GM18505 (cell line): ENCODE data around the gene LRRC36.

Experiments
- ATAC-seq: cut with Tn5 transposase; IDR thresholded peaks from one replicate; pipeline ENCODE4 v1.9.1; 2021; ENCODE audit not compliant: unreplicated experiment
- POLR2A ChIP-seq: IDR thresholded peaks from 4 replicates; pipeline ENCODE4 v1.6.1; 2011; ENCODE audit warnings: borderline replicate concordance; ENCODE audit not compliant: insufficient read depth, insufficient read length; ENCODE audit errors: extremely low read depth

The LRRC36 gene

GRCh38 chr16:67384778-67385510 is 58.3 kb downstream of the LRRC36 start:
- TF ChIP-seq POLR2A: no peak
- no peak for ATAC-seq

- ATAC-seq: no peak
- no peak for TF ChIP-seq POLR2A
Measured at GRCh38 chr16:67386861-67387455, 60.3 kb downstream of the LRRC36 start.

DNA sequence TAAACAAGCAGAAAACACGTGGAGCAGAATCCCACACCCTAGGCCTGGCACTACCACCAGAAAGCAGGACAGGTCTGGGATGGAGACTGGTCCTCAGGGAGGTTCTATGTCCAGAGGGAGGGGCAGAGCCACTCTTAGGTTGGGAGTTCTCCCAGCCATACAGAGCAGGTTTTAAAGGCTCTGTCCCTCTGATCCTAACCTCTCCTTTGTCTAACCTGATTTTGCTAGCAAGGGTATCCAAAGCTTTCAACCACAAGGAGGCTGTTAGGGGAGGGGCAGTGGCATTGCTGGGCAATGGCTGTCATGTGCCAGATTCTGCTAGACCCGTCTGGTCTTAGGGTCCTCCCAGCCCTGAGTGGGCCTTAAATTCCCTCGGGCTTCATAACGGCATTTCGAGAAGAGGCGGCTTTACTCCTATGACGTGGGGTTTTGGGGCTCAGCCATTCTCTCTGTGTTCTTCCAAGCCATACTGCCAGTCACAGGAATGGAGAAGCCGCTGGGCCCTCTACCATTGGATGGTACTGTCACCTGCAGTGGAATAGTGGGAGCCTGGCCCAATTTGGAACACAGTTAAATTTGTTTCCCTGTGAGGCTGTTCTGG is 61.0 kb downstream of the LRRC36 start:
- ATAC-seq: no peak
- no peak for TF ChIP-seq POLR2A

DNA sequence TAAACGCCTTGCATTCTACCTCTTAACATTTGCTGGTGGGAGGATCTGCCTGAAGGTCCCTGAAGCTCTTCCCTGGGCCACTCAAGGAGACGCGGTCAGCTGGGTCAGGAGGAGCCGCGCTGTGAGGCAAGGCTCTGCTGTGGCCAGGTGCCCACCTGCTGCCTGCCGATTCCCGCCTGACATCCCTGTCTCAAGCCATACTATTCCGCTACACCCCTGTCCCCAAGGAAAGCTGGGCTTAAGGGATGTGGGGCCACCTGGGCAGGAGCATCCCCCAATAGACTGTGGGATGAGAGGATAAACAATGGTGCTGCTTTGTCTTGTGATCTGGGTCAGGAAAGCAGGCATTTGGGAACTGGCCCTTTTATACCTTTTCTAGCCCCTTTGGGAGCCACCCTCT is 61.6 kb downstream of the LRRC36 start:
- TF ChIP-seq POLR2A: no peak
- no peak for ATAC-seq

DNA sequence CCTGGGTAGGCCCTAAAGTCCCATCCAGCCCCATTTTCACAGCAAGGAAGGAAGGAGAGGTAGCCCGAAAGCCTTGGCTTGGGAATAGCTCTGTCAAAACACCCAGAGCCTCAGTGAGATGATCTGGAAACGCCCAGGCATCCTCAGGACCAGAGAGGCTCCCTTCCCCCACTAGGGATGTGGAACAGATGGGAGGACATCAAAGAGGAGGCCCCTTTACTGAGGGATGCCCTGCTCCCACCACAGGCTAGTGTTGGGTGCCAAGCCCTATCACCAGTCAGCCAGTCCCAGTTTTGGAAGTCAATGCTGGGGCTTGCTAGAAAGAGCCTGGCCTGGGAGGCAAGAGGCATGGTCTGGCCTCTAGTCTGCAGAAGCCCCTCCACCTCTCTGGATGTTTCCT is 62.0 kb downstream of the LRRC36 start:
- TF ChIP-seq POLR2A: no peak

DNA sequence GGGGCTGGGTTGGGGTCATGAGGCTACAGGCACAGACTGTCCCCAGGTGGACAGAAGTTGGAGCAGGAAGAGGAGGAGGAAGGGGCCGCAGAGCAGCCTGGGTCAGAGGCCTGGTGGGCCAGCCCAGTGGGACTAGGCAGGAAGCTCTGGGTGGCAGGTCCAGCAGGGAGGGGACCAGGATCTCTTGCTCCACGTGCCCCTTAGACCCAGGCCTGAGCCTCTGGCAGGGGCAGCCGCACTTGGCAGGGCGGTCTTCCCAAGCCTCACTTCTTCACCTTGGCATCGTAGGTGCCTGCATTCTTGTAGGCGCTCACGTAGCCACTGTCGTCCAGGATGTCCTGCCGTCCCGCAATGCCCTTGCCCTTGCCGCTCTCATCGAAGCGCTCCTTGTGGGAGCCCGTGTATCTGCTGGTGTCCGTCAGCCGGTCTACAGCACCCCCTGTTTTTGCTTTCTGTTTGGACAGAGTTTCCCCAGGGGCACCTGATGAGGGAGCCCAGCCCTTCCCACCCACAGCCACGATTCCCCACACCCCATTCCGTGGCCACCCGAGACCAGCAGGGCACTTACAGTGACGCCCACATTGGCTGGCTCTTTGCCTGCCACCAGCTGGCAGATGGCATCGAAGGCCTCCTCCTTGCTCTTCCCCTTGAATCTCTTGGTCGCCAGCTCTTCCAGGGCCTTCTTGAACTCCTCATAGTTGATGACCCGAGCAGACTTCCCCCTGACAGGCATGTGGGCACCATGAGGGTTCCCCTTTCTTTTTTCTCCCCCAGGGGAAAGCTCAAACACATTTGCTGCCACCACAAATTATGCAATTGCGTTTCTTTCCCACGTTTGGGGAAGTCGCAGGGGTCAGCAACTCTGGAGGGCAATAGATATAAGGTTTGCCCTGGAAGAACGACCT is 63.5 kb downstream of the LRRC36 start:
- no peak for TF ChIP-seq POLR2A
- ATAC-seq: no peak

More for the DNA sequence above, 62.0 kb downstream of the LRRC36 start:
- ATAC-seq: no peak

- ATAC-seq: no peak
- TF ChIP-seq POLR2A: no peak
Measured at GRCh38 chr16:67390816-67391423, 64.3 kb downstream of the LRRC36 start.

GRCh38 chr16:67391424-67392300 is 65.0 kb downstream of the LRRC36 start:
- ATAC-seq: no peak
- TF ChIP-seq POLR2A: no peak

- TF ChIP-seq POLR2A: no peak
- ATAC-seq: no peak
Measured at GRCh38 chr16:67392301-67393059, 65.9 kb downstream of the LRRC36 start.

GRCh38 chr16:67393111-67393787 is 66.6 kb downstream of the LRRC36 start, which contains the start of gene TPPP3:
TPPP3 (minus strand) TSS chr16:67393498; CDS start chr16:67391111, 2,387 bp downstream.
- TF ChIP-seq POLR2A: no peak
- no peak for ATAC-seq

GRCh38 chr16:67393788-67394154 is 67.2 kb downstream of the LRRC36 start:
- ATAC-seq: no peak
- TF ChIP-seq POLR2A: no peak
